Ovary (tissue), 3 donors: ENCODE measurements around the gene VIPR2.

Experiments used
- POLR2A ChIP-seq: fragments of 450-650 bp; IDR thresholded peaks from one replicate; pipeline ENCODE4 v1.6.1; 2017; ENCODE audit warnings: antibody characterized with exemption, mild to moderate bottlenecking, moderate library complexity
- TF ChIP-seq, protein P1 (sequence below), 3 donors: fragments of 450-650 bp in 2 of 3; fragments of 200-600 bp in 1 of 3; IDR thresholded peaks; one replicate each; pipeline versions ENCODE4 v1.5.1 to v1.8.0; 2016 to 2022; ENCODE audit warnings: antibody characterized with exemption in 3 of 3, mild to moderate bottlenecking in 1 of 3
- donor health status: DM: no; HTN: no; CAD: no.

DNA sequence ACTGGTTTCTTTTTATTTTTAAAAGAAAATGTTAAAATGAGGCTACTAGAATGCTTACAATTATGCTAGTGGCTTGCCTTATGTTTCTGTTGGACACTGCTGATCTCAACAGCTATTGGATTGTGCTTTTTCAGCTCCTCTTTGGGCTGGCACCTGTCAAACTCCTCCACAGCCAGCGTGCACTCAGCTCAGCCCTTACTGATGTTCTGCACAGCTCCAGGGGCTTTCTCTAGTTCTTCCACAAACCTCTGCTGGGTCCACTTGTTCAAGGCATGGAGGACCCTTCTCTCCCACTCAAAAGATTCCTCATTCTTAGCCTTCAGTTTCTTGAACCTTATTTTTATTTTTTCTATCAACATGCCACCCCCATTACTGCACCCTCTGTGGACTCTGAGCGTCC, 96.0 kb downstream of the VIPR2 start:
- TF ChIP-seq, protein P1, sequence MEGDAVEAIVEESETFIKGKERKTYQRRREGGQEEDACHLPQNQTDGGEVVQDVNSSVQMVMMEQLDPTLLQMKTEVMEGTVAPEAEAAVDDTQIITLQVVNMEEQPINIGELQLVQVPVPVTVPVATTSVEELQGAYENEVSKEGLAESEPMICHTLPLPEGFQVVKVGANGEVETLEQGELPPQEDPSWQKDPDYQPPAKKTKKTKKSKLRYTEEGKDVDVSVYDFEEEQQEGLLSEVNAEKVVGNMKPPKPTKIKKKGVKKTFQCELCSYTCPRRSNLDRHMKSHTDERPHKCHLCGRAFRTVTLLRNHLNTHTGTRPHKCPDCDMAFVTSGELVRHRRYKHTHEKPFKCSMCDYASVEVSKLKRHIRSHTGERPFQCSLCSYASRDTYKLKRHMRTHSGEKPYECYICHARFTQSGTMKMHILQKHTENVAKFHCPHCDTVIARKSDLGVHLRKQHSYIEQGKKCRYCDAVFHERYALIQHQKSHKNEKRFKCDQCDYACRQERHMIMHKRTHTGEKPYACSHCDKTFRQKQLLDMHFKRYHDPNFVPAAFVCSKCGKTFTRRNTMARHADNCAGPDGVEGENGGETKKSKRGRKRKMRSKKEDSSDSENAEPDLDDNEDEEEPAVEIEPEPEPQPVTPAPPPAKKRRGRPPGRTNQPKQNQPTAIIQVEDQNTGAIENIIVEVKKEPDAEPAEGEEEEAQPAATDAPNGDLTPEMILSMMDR (IDR thresholded peaks at IDR 0.05), result no peak
- no peak for TF ChIP-seq POLR2A
